ENCODE data around the gene CD244.

The CD244 gene

DNA sequence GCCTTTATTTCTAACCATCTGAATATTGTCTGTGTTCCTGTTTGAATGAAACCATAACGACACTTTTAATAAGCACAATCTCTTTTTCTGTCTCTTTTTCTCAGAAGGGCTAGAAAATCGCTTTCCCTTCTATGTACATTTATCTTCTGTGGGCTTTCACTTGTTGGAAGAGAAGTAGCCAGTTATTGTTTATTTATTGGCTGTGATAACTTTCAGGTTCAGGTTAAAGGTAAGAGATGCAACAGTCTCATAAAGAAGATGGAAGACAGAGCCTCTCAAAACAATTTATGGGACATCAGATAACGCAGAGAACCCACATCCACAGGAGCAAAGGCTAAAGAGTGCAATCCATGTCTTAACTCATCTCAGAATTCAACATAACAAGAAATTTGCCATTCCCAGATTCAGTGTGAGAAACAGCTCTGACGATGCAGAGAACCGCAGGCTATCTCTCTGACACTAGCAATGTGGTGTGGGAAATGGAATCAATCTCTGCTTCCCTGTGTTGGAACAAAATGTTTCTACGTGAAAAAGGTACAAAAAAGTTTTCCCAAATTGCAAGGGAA, 4.1 kb upstream of the CD244 start:
- H3K4me3 Mint-ChIP-seq, result no peak overlapping the region
- no peak for DNase-seq (ENCODE audit: low spot score)
- peaks cover 10% of the 10 kb centered on the region for H3K27me3 Mint-ChIP-seq (ENCODE audit: low read depth)
- H3K4me1 Mint-ChIP-seq (ENCODE audit: low read depth), result peaks cover 17% of the 10 kb centered on the region
- H3K9me3 Mint-ChIP-seq, result no peaks in the 10 kb centered on the region
- H3K27ac Mint-ChIP-seq, result no peak overlapping the region
- H3K36me3 Mint-ChIP-seq (ENCODE audit: low read depth), result no peaks in the 10 kb centered on the region

DNA sequence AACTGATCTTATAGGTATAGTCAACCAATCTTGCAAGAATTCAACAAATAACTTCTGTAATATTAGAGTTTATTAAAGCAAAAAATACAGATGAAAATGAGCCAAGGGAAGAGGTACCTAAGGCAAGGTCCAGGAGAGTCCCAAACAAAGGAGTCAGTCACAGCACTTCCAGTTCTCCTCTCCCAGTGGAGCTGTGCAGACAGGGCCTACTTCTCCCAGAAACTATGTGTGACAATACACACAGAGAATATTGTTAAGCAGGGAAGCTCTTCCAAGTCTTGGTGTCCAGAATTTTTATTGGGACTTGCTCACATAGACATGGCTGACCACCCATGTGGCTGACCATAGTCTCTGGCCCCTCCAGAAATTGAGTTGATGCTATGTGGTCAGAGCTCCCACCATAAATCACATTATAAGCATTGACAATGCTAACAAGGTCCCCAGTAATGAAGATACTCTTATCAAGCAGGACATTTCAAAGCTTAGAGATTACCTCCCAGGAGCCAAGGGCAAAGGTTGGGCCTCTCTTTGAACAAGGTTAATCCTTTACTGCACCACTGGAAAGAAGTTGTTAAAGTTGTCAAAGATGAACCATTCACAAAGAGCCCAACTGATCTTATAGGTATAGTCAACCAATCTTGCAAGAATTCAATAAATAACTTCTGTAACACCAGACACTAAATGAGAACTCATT, 3.5 kb upstream of the CD244 start:
- DNase-seq (ENCODE audit: low spot score), result no peak
- no peaks in the 10 kb centered on the region for H3K36me3 Mint-ChIP-seq (ENCODE audit: low read depth)
- no peaks in the 10 kb centered on the region for H3K9me3 Mint-ChIP-seq
- H3K27ac Mint-ChIP-seq, result no peak overlapping the region
- no peak overlapping the region for H3K4me3 Mint-ChIP-seq
- H3K4me1 Mint-ChIP-seq (ENCODE audit: low read depth), result peaks cover 21% of the 10 kb centered on the region
- H3K27me3 Mint-ChIP-seq (ENCODE audit: low read depth), result peaks cover 10% of the 10 kb centered on the region

DNA sequence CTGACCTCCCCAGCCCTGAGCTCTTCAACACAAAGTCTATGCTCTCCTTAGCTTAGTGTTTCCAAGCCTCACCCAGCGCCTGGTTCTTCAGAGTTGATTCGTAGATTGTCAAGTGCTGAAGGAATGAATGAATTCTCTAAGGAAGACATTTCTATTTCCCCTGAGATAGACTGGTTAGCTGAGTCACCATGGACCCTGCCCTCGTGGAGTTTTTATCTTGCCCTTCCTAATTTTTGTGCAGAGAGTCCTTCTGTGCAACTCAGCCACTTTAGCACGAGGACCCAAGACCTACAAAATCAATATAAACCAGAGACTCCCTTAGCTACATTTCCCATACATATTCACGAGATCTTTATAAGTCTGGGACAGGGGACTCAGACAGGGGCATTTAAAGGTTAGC, 2.6 kb upstream of the CD244 start:
- Mint-ChIP-seq H3K4me1 (ENCODE audit: low read depth) (peaks cover 22% of the 10 kb centered on the region), H3K9me3 (no peaks in the 10 kb centered on the region), H3K27ac (no peak overlapping the region), H3K27me3 (ENCODE audit: low read depth) (peaks cover 10% of the 10 kb centered on the region), H3K4me3 (no peak overlapping the region), H3K36me3 (ENCODE audit: low read depth) (no peaks in the 10 kb centered on the region)
- DNase-seq (ENCODE audit: low spot score), result no peak

DNA sequence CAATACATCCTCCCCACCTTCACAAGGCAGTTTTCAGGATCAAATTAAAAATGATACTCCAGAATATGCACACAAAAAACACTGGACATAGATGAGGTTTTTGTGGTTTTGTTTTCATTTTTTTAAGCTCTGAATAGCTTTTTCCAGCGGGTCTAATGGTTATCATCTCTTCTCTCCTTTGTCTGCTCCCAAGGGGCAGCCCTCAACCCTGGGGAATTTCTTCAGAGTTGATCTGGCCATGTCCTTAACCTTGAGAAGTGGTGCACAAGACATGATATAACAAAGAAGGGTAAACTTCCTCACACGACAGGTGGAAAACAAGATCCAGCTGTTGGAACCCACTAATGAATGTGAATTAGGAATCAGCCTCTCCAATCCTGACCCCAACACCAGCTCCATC, 1.5 kb upstream of the CD244 start:
- no peak for DNase-seq (ENCODE audit: low spot score)
- Mint-ChIP-seq H3K4me1 (ENCODE audit: low read depth) (peaks cover 22% of the 10 kb centered on the region), H3K36me3 (ENCODE audit: low read depth) (no peaks in the 10 kb centered on the region), H3K27me3 (ENCODE audit: low read depth) (peaks cover 7% of the 10 kb centered on the region), H3K9me3 (no peaks in the 10 kb centered on the region), H3K4me3 (no peak overlapping the region), H3K27ac (no peak overlapping the region)

DNA sequence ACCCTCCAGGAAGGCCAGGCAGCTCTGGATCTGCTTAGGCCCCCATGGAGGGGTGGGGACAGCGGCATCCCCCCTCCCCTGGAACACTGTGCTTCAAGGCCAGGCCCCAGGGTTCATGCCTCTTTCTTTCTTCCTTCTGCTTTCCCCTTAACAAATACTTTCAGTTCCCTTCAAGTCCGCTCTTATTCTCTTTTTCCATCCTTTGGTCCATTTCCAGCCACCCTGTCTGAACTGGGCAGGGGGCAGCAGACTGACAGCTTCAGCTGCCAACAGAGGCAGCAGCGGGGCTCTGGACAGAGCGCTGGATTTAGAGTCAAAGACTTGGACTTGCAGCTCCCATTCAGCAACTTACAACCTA, 1.1 kb upstream of the CD244 start:
- no peak overlapping the region for H3K4me3 Mint-ChIP-seq
- peaks cover 22% of the 10 kb centered on the region for H3K4me1 Mint-ChIP-seq (ENCODE audit: low read depth)
- H3K9me3 Mint-ChIP-seq, result no peaks in the 10 kb centered on the region
- H3K27ac Mint-ChIP-seq, result peak overlapping the region; percentile 7
- H3K36me3 Mint-ChIP-seq (ENCODE audit: low read depth), result no peaks in the 10 kb centered on the region
- no peak for DNase-seq (ENCODE audit: low spot score)
- peaks cover 7% of the 10 kb centered on the region for H3K27me3 Mint-ChIP-seq (ENCODE audit: low read depth)

DNA sequence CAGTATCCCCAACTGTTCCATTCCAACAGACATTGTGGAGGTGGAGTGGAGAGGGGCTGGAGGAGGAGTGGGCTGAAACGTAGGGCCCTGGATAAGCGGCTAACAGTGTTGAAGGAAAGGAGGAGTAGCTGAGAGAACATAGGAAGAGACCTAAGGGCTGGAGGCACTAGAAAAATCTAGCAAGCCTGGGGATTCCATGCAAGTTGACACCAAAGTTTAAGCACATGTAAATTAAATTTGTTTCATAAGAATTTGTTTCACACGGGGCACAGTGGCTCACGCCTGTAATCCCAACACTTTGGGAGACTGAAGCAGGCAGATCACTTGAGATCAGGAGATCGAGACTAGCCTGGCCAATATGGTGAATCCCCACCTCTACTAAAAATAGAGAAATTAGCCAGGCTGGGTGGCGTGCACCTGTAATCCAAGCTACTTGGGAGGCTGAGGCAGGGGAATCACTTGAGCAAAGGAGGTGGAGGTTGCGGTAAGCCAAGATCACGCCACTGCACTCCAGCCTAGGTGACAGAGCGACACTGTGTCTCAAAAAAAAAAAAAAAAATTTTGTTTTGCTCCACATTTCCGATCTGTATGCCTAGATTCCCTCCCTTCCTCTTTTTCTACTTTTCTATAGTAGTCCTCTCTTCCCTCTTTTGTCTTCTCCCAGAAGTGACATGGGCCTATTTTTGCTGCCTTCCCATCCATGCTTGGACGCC, 530 bp upstream of the CD244 start:
- H3K27me3 Mint-ChIP-seq (ENCODE audit: low read depth), result peaks cover 7% of the 10 kb centered on the region

DNA sequence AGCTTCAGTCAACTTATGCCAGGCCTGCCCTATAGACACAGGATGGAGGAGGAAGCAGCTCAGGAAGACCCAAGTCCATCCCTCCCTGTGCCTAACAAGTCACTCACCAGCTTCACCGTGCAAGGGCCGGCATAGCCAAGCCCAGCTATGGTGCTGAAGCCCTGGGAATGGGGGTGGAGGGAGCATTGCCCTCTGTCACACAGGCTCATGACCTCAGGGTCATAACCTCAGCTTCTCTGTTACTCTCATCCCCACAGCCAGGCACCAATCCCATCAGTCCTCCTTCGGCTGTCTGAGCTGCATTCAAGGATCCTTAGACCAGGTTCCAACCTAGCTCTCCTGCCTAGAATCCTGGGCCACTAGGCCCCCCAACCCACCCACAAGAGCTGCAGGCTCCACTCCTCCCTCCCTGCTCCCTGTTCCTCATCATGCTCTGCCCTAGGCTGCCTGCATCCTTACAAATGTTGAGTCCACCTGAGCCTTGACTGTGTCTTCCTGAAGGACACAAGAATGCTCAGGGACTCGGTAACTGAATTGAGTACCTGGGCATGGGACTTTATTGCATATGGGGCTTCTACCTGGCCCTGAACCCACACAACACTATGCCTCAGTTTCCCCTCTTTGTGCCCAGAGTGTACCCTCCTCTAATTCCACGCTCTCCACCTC, 1.7 kb downstream of the CD244 start:
- H3K4me3 Mint-ChIP-seq, result no peak overlapping the region
- H3K4me1 Mint-ChIP-seq (ENCODE audit: low read depth), result peaks cover 20% of the 10 kb centered on the region
- no peaks in the 10 kb centered on the region for H3K36me3 Mint-ChIP-seq (ENCODE audit: low read depth)
- H3K27me3 Mint-ChIP-seq (ENCODE audit: low read depth), result peaks cover 2% of the 10 kb centered on the region
- no peaks in the 10 kb centered on the region for H3K9me3 Mint-ChIP-seq
- DNase-seq (ENCODE audit: low spot score), result no peak
- H3K27ac Mint-ChIP-seq, result peak overlapping the region; percentile 23

More for the DNA sequence above, 530 bp upstream of the CD244 start:
- Mint-ChIP-seq H3K36me3 (ENCODE audit: low read depth) (no peaks in the 10 kb centered on the region), H3K27ac (peak overlapping the region; percentile 7), H3K4me1 (ENCODE audit: low read depth) (peaks cover 22% of the 10 kb centered on the region), H3K9me3 (no peaks in the 10 kb centered on the region), H3K4me3 (peak overlapping the region; percentile 22)
- DNase-seq (ENCODE audit: low spot score), result no peak

DNA sequence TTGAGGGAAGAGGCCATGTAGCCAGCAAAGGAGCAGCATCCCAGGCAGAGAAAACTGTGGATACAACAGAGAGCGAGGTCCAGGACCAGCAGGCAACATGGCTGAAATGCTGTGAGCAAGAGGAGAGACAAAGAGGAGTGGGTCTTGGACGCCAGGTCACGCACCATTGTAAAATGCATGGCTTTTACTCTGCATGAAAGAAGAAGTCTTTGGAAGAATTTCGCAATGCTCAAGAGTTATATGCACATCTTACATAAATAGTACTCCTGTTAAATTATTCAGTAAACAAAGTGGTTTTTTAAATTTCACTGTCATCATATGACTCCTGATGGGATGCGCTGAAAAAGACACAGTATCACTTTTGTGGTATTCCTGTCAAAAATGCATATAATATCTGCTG, 3.5 kb downstream of the CD244 start:
- DNase-seq (ENCODE audit: low spot score), result no peak
- H3K36me3 Mint-ChIP-seq (ENCODE audit: low read depth), result no peaks in the 10 kb centered on the region
- peaks cover 20% of the 10 kb centered on the region for H3K4me1 Mint-ChIP-seq (ENCODE audit: low read depth)
- H3K27ac Mint-ChIP-seq, result no peak overlapping the region
- H3K4me3 Mint-ChIP-seq, result no peak overlapping the region
- peaks cover 2% of the 10 kb centered on the region for H3K27me3 Mint-ChIP-seq (ENCODE audit: low read depth)
- H3K9me3 Mint-ChIP-seq, result no peaks in the 10 kb centered on the region

DNA sequence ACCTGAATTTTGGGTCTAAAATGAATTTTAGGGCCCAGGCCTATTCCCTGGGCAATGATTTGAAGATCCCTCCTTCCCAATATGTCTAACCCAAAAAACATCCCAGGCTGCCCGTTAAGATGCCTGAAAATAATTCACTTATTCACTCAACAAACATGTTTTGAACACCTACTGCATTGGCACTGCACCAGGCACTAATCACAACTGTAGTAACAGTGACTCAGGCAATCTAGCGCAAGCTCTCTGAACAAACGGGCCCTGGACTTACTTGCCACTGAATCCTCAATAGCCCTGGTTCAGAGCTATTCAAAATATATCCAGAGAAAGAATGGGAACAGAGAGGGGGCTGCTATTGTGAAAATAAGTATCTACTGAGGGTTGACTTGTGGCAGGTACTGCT, 4.2 kb downstream of the CD244 start:
- Mint-ChIP-seq H3K9me3 (no peaks in the 10 kb centered on the region), H3K36me3 (ENCODE audit: low read depth) (no peaks in the 10 kb centered on the region), H3K4me3 (no peak overlapping the region), H3K4me1 (ENCODE audit: low read depth) (peaks cover 17% of the 10 kb centered on the region), H3K27me3 (ENCODE audit: low read depth) (peaks cover 2% of the 10 kb centered on the region), H3K27ac (no peak overlapping the region)
- no peak for DNase-seq (ENCODE audit: low spot score)

DNA sequence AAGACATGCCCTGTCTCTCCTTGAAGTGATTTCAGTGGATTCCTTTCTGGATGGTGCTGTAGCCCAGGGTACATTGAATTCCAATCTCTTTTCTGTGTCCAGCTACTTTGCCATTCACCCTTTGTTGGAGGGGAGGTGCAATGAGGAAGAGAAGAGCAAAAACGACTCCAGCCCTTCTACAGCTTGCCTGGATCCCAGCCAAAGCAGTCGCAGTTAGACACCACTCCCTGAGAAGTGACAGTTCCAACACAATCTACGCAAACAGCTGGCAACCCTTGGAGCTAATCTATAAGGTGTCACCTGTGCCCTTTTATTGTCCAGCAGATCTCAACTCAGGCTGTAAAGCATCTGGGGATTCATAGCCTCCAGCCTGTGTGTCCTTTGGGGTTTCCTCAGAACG, 4.6 kb downstream of the CD244 start:
- no peak for DNase-seq (ENCODE audit: low spot score)
- peaks cover 17% of the 10 kb centered on the region for H3K4me1 Mint-ChIP-seq (ENCODE audit: low read depth)
- no peak overlapping the region for H3K4me3 Mint-ChIP-seq
- no peaks in the 10 kb centered on the region for H3K9me3 Mint-ChIP-seq
- H3K27me3 Mint-ChIP-seq (ENCODE audit: low read depth), result peaks cover 2% of the 10 kb centered on the region
- no peak overlapping the region for H3K27ac Mint-ChIP-seq
- H3K36me3 Mint-ChIP-seq (ENCODE audit: low read depth), result no peaks in the 10 kb centered on the region

DNA sequence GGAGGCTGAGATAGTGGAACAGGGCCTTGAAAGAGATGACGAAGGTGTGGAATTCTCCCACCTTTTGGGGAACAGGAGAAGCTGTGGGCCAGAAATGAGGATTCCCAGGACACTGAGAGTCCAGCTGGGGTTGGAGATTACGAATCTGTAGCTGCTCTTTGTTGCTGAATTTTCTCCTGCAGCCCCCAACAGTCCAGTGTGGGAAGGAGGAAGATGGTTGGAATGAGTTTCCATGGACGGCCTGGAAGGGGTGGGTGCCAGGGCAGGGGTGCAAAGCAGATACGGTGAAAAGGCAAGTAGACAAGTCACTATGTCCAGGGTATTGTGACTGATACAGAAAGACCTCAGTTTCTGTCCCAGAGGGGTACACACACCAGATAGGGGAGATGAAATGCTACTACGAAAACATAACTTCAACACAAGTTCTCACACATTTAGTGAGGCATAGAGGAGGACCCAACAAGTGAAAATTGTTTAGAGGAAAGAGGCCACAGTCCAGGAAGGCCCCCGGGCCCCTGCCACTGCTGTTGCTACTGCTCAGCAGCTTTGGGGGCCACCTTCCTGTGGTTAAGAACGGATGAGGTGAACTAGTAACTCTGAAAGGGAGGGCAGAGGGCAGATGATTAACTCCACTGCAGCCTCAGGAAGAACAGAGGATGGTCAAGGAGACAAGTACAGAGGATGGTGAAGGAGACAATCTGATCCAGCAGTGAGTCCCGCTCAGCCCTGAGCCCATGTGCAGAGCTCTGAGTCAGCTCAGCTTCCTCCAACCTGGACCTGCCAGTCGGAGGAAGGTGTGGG, 7.3 kb downstream of the CD244 start:
- H3K4me3 Mint-ChIP-seq, result no peak overlapping the region
- H3K27me3 Mint-ChIP-seq (ENCODE audit: low read depth), result no peaks in the 10 kb centered on the region
- H3K27ac Mint-ChIP-seq, result no peak overlapping the region
- no peaks in the 10 kb centered on the region for H3K36me3 Mint-ChIP-seq (ENCODE audit: low read depth)
- no peak for DNase-seq (ENCODE audit: low spot score)
- H3K9me3 Mint-ChIP-seq, result no peaks in the 10 kb centered on the region
- no peaks in the 10 kb centered on the region for H3K4me1 Mint-ChIP-seq (ENCODE audit: low read depth)

DNA sequence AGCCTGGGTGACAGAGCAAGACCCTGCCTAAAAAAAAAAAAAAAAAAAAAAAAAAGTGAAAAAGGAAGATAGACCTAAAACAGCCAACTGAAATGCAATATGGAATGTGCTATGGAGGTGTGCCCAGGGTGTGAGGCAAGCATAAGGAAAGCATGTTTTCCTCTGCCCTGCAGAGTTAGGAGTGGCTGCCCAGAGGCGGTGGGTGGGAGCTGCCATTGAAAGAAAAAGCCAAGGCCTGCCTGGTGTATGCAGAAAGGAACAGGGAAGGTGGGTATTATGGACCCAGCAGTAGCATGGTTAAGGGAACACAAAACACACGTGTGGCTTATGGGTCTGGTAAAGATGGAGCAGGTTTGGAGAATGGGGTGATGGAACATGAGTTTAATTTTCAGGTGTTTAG, 8.9 kb downstream of the CD244 start:
- DNase-seq (ENCODE audit: low spot score), result no peak
- Mint-ChIP-seq H3K4me1 (ENCODE audit: low read depth) (no peaks in the 10 kb centered on the region), H3K27ac (no peak overlapping the region), H3K9me3 (no peaks in the 10 kb centered on the region), H3K4me3 (no peak overlapping the region), H3K27me3 (ENCODE audit: low read depth) (peaks cover 7% of the 10 kb centered on the region), H3K36me3 (ENCODE audit: low read depth) (peaks cover 2% of the 10 kb centered on the region)

DNA sequence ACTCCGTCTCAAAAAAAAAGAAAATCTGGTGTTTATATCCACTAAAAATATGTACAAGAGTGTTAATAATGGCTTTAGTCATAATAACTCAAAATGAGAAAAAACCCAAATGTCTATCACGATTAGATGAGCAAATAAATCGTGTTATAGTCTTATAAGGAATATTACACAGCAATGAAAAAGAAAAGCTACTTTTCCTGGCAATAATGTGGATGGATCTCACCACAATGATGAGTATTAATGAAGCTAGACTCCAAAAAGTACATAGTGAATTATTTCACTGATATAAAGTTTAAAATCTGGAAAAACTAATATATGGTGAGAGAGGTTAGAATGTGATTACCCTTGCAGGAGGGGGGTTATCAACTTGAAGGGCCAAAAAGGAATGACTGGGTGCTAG, 9.7 kb downstream of the CD244 start:
- Mint-ChIP-seq H3K27ac (no peak overlapping the region), H3K36me3 (ENCODE audit: low read depth) (peaks cover 2% of the 10 kb centered on the region), H3K4me1 (ENCODE audit: low read depth) (no peaks in the 10 kb centered on the region), H3K4me3 (no peak overlapping the region), H3K9me3 (no peaks in the 10 kb centered on the region), H3K27me3 (ENCODE audit: low read depth) (peaks cover 11% of the 10 kb centered on the region)
- no peak for DNase-seq (ENCODE audit: low spot score)

Measured in T-helper 2 cell treated with Interferon-gamma antibody and Interleukin-4, amounts not matched to agents 5 μg/mL and 100 μg/mL, for 36 hours (primary cell).